Islet precursor cell (in vitro differentiated cells): Measurements from ENCODE around the gene TAPT1.
"Not testable (repeated sequence)": the region's sequence is repeated elsewhere in the genome, so short reads cannot be mapped to it uniquely, and the experiment has no call there.

Experiments used
- DNase-seq: peaks from one replicate; pipeline ENCODE4 v3.0.0-alpha.2; 2018

TAPT1 gene

DNA sequence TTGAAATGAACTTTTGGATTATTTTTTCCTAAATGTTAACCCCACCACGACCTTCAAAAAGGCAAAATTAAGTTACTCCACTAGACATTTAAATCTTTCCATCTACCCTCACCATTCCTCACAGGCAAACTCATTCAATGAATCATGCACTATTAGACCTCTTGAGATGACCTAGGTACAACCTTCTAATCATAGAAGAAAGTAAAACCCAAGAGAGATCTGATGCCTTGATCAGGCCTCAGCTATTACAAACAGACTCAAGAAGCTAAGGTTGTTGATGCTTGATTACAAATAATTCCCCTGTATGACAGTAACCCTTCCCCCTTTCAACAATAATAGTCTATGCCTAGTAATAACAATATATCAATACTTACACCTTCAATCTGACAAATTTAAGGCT, 18.9 kb downstream of the TAPT1 start:
- no peak for DNase-seq

DNA sequence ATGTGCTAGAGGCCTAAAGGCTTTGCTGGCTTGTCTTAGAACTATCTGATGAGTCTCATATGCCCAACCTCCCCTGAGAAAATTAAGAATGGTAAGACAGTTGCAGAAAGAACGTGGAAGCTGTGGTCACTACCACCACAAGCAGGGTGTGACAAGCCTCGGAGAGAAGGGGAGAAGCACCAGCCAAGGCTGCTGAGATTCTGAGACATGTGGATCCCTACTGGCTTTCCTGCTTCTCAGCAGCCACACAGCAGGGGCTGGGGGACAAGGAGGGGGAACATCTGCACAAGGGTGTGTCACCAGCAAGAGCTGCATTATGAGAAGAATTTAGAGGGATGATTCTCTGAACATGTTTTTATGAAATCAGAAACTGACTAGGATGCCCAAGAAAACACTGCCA, 19.4 kb downstream of the TAPT1 start:
- DNase-seq: no peak

DNA sequence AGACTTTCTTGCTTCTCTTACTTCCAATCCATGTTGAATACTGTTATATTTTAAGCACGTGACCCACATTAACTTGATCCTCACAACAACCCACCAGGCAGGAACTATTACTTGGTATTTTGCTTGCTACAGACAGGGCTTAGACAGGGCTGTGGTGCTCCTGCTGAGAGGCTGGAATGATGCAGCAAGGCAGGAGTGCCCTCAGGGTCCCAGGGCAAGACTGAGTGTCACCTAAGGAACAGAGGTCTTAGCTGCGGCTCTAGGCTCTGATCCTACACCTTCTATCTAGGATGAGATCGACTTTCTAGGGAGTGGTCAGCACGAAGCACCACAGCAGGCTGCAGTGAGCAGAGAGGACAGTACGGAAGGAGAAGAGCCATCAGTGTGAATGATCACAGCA, 20.0 kb downstream of the TAPT1 start:
- peak; percentile 80 for DNase-seq

DNA sequence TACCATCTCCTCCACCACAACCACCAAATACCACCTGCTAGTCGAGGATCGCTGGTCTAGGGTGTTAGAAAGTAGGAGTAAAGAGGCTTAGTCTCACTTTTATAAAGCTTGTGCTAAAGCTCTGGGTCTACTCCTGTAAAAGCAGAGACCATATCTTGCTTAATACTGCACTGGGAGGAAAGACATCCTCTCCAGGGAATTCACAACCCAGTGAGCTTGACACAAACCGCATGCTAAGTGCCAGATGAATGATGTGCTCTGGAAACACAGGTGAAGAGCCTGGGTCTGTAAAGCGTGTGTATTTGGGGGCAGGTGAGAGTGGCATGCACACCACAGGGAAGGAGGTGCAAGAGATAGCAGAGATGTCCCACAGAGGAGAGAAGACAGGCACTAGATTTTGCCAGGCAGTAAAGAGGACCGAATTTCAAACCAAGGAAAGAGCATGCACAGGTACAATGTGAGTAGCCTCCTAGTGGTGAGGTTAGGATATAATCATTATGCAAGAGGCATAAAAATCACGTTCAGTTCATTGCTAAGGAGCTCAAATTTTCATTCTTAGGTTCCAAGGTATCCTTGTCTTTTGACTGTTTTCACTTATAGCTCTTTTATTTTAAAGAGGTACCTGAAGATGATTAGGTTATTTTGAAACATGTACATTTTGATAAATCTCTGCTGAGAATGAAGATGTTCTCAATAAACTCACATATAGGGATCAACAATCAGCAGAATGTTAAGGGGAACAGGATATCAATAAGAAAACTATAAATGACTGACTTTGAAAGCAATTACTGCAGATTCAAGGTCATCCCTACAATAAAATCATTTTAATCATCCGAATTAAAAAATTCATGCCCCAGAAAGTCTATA, 20.7 kb downstream of the TAPT1 start:
- no peak for DNase-seq

DNA sequence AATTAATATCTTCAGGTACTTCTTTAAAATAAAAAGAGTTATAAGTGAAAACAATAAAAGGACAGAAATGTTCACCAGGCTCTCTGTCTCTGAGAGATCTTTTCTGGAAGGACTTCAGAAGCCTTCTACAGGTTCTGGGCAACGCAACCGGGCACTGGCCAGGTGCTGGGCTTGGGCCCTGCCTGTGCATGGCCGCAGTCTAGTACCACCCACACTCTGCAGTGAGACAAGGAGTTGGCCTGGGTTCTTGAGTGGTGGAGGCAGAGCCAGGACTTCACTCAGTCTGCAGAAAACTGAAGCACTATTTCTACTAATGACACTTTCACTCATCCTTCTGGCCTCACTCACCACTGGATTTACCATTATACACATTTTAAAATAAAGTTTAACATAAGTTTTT, 21.8 kb downstream of the TAPT1 start:
- no peak for DNase-seq

DNA sequence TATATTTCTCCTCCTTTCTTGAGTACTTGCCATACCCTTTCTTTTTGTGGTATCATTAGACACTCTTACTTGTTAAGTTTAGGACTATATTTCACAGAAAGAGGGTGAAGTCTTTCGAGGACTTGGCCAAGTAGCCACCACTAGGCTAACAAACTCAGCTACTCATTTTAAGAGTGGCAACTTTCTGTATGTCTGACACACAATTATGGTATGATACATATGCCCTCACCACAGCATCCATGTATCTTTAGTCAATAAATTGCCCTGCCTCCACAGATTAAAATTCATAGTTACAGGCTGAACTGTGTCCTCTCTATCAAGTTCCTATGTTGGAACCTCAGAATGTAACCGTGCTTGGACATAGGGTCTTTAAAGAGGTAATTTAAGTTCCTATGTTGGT, 23.2 kb downstream of the TAPT1 start:
- DNase-seq: no peak

DNA sequence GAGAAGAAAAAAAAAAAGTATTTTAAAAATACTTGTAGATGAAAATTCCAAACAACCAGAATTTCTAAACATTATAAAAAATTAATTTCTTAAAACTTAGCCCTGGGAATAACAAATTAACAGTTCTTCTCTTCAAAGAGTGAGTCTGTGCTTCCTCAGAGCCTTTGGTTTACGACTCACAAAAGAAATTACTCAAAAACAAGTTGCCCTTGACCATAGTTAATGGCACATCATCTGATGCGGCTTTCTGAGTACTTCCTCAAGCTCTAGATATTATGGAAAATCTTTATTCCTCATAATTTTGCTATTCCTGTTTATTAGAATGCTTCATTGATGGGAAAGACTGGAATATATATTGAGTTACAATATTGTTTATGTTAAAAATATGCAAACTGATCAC, 23.7 kb downstream of the TAPT1 start:
- DNase-seq: no peak

DNA sequence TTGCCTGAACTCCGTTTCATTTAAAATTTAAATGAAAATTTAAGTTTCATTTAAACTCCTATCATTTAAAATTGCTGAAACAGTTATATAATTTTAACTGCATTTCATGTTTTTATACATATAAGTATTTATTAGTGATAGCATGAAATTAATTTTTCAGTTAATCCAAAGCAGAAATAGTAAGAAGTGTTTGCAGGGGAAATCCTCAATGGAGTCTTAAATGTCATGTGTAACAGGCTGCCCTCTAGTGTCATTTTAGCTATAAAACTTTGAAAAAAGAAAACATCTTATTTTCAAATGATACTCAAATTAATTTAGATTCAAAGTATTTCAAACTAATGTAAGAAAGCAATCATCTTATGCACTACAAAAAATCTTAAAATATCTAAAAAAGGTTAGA, 27.2 kb downstream of the TAPT1 start:
- DNase-seq: no peak

DNA sequence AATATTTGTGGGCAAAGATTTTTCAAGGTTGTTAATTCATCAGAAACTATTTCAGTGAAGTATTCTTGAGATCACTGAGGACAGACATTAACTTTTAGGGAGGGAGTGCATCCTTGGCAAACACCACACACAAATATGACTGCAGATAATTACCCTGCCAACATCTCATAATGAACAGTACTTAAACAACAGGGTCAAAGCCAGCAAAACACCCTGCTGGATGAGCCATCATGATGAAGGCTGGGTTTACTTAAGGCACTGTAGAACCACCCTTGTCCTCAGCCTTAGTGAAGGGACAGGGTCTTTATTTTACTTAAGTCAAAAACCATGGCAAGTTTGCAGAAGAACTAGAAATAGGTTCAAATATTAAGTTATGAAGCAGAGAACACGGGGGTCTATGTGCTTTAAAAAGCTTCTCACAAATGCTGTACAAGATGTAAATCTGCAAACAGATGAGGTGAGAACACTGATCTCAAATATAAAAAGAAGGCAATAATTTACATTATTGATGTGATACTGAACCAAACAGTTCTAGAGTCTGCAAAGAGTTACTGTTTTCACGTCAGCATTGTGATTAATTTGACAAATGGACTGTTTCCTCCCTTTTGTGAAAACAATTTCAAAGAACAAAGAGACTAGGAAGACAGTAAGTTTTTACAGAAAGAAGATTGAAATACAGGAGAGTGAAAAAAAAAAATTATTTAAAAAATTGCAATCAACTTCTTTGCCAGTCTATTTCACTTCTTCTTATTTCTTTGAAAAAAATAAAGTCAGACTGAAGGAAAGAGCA, 28.2 kb downstream of the TAPT1 start:
- no peak for DNase-seq

DNA sequence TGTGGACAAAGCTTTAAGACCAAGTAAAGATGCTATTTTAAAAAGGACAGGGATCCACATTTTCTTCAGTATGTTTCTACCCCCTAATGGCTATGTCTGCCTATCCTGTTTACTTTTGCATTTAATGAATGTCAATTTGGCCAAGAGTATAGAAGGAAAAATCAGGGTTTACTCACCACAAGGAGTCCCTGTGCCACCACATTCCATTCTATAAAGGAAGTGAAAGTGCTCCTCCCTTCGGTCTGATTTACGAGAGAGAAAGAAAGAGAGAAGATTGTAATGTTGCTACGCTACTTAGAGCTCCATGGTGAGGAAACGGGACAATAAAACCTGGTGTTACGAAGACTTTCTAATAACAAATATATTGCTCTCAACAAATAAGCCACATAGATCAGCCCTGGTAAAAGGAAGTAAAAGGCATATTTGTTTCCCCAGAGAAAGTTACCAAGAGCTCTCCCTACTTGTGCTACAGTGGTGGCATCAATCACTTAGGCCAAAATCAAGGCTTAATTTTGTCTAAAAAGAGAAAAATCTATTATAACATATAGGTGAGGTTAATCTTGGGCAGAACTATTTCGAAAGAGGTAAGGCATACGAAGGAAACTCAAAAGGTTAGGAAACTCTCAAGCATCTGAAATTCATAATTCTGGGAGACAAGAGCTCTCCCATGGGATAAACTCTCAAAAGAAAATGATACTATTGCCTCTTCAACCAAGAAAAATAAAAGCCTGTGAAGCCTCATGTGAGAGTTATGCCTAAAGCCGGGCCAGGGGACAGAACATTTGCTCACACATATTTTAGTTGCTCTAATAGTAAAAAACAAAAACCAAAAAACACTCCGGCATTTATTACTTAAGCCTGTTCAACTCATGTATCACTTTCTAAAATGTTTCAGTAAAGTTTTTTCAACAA, 29.5 kb downstream of the TAPT1 start:
- DNase-seq: no peak

DNA sequence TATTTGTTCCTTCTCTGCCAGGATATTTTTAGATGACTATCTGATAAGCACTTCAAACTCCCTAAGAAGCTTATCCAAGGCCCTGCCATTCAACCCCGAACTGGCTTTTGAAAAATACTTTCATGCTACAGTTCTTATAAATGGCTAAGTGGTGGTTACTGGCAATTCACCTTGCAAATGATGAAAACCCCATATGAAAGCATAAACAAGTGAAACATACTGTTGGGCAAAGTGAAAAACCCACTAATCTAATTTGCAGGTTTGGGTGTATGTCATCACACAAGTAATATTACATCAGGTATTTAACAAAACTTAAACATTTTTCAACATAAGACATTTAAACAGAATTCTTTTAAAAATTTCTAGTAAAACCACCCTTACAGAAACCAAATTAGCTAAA, 31.1 kb downstream of the TAPT1 start:
- DNase-seq: no peak

DNA sequence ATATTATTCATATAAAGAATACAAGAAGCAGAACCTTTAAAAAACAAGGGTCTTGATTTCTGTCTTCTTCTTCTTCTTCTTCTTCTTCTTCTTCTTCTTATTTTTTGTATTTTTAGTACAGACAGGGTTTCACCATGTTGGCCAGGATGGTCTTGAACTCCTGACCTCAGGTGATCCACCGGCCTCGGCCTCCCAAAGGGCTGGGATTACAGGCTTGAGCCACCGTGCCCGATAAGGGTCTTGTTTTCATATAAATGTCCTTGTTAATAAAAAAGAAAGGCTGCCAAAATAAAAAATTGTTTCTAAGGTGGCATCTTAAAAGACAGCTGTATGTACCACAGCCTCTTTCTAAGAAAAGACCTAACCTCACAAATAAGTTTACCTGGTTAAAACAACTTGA, 31.5 kb downstream of the TAPT1 start:
- not testable (repeated sequence) for DNase-seq

DNA sequence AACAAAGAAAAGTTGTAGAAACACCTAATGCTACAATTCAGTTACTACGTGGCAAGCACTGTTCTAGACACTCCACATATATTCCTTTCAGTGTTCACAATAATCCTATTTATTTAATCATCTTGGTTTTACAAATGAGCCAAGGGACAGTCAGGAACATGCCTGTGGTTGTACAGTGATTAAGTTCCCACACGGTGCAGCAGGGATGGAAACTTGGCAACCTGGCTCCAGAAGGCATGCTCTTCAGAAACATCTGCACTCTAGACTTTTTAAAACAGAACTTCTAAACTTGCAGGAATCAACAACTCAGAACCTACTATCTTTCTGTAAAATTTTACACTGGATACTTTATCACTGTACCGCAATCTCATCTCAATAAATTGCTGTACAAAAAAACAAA, 32.1 kb downstream of the TAPT1 start:
- DNase-seq: no peak

DNA sequence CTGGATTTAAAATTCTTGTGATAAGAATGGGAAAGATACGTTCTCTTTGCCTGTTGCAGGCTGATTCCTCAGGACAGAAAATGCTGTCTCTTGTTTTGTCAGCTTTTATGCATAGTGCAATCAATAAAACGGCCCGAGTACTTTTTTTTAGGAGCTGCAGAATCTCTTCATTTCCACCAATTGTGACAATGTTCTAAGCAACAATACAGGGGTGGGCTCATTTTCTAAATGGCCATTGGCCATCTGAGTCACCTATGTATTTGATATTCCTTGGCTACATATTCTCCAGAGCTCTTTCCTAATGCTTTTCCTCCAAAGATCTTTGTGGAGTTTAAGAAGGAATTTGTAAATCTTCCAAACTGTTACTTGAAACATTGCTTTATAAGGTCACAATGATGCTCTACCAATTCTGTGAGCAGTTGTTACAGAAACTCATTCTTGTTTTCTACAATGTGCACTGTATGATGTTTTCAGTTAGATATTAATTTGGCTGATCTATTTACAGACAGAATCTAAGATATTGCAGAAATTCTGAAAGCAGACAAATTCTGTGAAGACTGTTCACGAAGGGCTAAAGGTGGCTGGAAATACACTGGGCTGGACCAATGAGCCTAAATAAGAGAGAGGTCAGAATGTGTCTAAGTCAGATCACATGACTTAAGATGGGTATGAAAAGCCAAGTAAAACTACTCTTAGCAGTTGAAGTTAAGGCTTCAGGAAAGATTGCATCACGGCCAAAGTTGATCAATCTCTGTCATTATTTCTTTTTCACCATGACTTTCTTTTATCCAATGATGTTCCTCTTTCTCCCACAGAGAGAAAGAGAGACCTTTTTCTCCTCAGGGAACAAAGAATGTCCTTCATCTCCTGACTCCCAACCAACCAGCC, 33.4 kb downstream of the TAPT1 start:
- no peak for DNase-seq

DNA sequence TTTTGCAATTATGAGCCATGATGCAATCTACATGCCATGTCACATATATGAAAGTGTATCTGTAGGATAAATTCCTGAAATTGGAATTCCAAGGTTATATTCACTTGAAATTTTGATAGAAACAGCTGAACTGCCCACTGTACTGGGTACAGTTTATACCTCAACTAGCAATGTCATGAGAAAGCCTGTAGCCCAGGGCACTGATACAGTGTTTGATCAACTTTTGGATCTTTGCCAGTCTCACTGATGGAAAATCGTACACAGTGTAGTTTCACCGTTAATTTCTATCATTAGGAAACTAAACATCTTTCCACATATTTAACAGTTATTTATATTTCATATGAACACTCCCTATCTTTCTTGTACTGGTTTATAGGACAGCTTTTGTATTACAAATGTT, 34.2 kb downstream of the TAPT1 start:
- no peak for DNase-seq

DNA sequence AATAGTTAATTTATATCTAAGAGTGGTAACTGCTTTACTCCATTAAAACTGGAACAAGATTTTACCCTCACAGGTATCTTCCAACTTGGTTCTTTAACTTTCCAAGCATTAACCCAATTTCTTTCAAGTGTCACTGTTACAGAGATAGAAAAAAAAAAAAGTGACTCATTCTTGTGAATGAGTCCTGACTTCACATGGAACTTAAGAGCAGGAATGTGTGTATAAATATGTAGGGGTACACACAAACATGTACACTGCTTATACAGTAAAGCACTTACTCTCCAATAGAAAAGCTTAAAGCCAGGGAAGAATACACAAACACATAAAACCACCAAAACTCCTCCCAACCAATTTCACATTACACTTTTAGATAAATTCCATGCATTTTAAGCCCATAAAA, 38.8 kb downstream of the TAPT1 start:
- no peak for DNase-seq

DNA sequence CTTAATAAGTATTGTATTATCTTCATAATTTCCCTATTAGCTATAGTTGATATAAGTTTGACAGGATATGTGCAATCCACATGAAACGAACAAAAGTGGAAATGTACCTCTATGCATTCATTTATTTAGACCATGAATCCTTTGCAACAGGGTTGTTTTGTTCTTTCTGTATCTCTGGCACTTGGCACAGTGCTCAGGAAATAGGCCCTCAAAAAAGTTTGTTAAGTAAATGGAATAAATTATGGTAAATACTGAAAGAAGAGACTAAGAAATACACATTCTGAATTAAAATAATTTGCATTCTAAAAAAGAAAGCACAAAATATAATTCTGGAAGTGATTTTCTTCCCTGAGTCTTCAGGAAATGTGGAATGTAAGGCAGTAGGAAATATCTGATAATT, 39.3 kb downstream of the TAPT1 start:
- DNase-seq: no peak

DNA sequence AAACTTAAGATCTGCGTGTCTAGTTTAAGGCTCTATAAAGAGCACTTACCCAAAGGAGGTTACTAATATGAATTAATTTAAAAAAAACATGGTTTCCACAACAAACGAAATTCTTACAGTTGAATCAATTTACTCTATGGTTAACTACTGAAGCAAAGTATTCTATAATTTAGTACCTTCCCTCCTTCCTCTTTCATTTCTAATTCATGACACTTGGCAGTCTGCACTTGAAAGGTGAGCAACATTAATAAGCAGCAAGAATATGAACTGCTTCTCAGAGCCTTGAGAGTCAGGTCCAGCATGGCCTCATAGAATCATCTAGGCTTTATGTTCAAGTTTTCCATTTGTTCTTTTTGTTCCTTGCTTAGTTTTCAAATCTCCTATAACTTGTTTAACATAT, 42.7 kb downstream of the TAPT1 start:
- no peak for DNase-seq

DNA sequence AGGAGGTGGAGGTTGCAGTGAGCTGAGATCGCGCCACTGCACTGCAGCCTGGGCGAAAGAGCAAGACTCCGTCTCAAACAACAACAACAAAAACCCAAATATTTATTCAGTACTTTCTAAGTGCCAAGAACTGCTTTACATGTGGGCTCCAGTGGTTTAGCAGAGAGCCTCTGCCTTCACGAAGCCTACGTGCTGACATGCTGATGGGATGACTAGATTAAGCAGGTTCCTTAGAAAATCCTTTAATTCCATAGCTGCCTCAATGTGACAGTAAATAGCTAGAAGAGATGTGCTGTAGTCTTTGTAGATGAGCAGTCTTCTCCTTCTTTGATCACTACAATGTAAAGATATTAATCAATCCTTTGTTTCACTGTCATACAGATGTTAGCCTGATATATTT, 49.6 kb downstream of the TAPT1 start:
- DNase-seq: no peak

DNA sequence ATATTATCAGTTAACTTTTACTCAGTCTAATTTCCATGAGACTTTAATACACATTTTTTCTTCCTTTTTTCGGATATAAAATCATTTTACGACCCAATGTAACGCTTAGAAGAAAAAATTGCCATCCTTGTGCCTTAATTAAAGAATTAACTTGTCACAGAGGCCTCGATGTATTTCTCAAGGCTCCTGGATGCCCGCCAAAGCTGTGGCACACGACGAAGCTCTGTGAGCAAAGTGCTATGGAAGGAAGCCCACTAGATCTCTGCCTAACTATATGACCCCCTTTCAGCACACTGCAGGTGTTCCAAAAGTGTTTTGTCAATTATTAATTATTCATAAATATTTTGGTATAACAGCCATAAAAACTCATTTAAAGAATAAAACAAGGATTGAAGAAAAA, 54.4 kb downstream of the TAPT1 start:
- no peak for DNase-seq

DNA sequence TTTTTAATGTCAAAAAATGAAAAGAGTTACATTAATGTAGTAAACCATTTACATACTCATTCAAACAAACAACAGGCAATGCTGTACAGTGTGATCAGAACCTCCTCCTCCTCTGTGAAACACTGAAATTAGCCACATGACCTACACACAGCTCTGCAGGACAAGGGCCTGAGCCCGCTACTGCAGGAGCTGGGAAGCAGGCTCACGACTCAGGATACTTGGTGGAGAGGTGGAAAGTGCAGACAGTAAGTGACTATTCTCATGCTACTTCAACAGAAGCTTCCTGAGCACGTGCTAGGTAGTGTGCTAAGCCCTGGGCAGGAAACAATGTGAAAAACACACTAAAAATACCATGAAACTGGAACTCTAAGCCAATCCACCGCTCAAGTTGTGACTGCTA, 56.8 kb downstream of the TAPT1 start:
- no peak for DNase-seq

DNA sequence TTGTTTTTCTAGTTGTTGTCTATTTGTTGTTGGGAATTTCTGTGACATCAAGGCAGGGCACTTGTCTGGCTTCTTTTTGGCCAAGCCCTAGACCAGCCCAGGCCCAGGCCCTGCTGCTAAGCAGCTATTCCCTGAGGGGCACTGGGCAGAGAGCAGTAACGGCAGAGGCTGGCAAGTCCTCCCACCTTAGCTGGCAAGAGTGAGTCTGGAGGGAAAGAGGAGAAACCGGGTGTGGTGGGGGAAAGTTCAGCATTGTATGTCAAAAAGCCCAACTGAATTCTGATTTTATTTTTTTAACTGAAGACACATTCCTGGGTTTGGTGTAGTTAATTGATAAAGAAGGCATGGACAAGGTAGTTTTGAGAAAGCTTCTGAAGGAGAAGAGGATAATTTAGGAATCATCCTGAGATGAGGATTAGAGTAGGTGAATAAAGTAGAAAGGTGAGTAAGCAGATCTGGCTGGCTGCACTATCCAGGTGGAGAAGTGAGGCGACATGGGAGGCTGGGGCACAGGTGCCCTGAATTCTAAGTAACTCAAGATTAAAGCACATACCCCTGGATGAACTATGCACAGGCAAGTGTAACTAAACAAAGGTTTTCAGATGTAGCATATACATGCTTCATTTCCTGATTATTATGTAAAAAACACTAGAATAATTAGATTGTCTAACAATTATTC, 57.4 kb downstream of the TAPT1 start:
- DNase-seq: no peak
